T-helper 1 cell treated with Interleukin-12 subunit alpha and Interleukin-12 subunit beta and Interleukin-4 antibody, amounts not matched to agents 30 ng/mL and 1 ng/mL, for 36 hours (primary cell): ENCODE results near the gene AMTN. TPM values are rescaled to one million over a fixed set of nuclear protein-coding genes. Genes with fewer than 3 reads are reported as not detected.
"Not testable (repeated sequence)": the region's sequence is repeated elsewhere in the genome, so short reads cannot be mapped to it uniquely, and the experiment has no call there.

Experiments
- intact Hi-C: fragments of 100-400 bp; cut with micrococcal nuclease; formaldehyde crosslinking; loops from one replicate; pipeline ENCODE4 v1.15.1; 2024
- total RNA-seq: library from RNA; stranded (reverse); gene quantifications from 2 replicates; pipeline ENCODE4 v1.2.3, GENCODE V29; 2022

AMTN gene, protein sequence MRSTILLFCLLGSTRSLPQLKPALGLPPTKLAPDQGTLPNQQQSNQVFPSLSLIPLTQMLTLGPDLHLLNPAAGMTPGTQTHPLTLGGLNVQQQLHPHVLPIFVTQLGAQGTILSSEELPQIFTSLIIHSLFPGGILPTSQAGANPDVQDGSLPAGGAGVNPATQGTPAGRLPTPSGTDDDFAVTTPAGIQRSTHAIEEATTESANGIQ
- not detected in 2 replicates for total RNA-seq

DNA sequence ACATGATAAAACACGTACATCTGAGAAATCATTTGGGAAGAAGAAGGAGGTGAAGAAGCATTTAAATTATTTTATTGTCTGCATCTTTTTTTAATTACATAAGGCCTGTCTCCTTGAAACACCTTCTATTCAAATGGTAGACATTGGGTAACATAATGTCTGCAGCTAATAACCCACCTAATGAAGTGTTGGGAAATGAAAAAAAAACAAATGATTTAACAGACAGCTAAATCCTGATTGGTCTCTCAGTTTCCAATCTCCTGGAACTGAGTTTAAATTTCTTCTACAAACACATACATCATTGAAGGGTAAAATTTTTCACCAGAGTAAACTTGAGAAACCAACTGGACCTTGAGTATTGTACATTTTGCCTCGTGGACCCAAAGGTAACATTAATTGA, at the start of gene AMTN:
Gene AMTN, plus strand, starts transcription at position 301 of the 400 bp plus-strand sequence. CDS start 209 bp downstream, outside the sequence.
- intact Hi-C loops, result no loop called here

DNA sequence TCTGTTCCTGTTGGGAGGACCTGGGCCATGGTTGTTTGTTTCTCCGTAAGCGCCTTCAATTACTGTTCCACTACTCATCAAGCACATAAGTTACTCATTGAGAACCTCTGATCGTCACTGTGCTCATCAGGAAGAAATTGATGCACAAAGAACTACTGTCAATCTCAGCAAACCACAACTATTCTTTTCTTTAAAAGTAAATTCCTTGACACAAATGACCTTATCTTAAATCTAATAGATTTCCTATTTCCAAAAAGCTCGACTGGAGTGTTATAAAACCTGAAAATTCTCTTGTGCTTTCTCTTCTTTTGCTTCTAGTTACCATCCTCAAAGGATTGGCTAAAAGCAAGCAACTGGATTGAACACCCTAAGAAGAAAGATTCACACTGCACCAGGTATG, 46.5 kb upstream of the AMTN start, which contains the start of gene MUC7:
Gene MUC7, plus strand, starts transcription at position 301 of the 400 bp plus-strand sequence. CDS start 1,825 bp downstream, outside the sequence.
- intact Hi-C loops, result no loop called here

DNA sequence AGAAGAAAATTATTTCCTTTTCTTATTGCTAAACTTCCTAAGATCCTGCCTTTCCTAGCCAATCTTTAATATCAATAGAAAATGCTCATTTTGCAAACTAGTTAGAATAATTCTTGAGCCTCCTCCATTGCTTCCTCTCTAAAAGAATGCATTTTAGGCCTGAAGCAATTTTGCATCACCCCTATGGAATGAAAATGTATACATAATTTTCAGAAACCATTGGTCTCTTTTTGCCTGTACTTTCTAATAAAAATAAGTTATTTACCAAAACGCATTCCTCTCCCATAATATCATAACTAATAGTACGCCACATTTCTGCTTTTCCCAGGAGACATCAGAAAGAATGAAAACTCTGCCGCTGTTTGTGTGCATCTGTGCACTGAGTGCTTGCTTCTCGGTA, 44.7 kb upstream of the AMTN start:
- intact Hi-C loops, result no loop called here

GRCh38 chr4:70488748-70489147, 29.6 kb upstream of the AMTN start:
- intact Hi-C loops, result no loop called here

DNA sequence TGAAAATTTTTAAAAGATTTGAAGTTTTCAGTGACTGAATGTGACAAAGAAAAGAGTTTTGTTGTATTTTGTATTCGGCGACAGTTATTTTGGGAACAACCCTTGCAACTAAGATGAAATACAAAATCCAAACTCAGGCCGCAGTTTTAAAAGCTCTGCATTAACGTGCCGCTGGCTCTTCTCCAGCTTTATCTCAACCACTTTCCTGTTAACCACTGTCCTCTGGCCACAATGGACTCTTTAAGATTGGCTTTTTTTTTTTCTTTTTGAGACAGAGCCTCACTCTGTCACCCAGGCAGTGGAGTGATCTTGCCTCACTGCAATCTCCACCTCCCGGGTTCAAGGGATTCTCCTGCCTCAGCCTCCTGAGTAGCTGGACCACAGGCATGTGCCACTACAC, 22.1 kb upstream of the AMTN start:
- intact Hi-C loops, result no loop called here

DNA sequence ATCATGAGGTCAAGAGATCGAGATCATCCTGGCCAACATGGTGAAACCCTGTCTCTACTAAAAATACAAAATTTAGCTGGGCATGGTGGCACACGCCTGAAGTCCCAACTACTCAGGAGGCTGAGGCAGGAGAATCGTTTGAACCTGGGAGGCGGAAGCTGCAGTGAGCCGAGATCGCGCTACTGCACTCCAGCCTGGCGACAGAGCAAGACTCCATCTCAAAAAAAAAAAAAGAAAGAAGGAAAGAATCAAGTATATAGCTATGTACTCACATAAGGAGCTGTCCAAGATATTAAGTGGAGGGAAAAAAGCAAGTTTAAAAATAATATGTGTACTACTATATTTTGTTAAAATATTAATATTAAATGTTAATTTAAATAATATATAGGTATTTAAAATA, 16.5 kb upstream of the AMTN start:
- intact Hi-C loops, result not testable (repeated sequence)

DNA sequence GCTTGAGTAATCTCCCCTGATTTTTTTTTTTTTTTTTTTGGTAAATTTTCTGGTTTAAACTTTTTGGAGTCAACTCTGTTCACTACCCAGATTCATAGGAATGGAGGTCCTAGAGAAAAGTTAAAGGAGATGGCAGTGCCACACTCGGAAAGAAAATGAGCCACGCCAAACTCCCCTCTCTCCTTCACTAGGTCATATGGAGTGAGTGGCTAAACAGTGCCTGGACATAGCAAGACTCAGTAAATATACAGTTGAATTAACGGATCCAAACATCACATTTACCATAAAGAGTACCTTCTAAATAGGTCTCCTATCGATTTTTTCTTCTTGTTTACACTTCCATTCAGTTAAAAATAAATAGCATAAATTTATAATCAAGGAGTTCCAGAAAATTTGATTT, 13.6 kb upstream of the AMTN start:
- intact Hi-C loops, result loop anchor here (1.0 to 2.0 kb wide), 5 partner anchors 54 to 1186 kb away; no protein-coding TSS in a partner anchor

DNA sequence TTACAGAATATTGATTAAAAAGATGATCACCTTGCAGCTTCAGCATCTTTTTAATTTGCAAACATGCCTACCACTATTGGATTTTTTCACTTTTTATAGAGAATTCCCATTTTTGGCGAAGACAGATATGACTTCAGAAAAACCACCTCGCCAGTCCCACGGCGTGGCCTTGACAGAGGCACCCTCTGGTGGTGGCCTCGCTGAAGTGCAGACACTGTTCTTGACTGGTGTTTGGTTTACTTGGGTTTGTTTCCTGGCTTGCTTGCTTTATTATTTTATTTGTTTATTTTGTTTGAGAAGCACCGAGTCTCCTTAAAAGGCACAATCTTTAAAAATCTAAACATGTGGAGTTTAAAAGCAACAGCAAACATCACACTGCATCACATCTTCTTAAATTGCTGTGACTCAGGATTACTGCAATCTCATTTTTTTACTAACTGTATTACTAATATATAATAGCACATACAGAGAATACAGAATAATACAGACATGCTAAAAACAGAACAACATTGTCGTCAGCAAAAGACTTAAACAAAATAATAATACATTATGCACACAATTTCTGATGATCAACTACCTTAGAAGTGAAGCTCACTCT, 13.1 kb upstream of the AMTN start:
- intact Hi-C loops, result loop anchor here (1.0 to 2.0 kb wide), 5 partner anchors 54 to 1187 kb away; no protein-coding TSS in a partner anchor

GRCh38 chr4:70508801-70509200, 9.6 kb upstream of the AMTN start:
- intact Hi-C loops, result no loop called here

- intact Hi-C loops, result no loop called here
Measured at GRCh38 chr4:70511365-70511764, 7.0 kb upstream of the AMTN start.

DNA sequence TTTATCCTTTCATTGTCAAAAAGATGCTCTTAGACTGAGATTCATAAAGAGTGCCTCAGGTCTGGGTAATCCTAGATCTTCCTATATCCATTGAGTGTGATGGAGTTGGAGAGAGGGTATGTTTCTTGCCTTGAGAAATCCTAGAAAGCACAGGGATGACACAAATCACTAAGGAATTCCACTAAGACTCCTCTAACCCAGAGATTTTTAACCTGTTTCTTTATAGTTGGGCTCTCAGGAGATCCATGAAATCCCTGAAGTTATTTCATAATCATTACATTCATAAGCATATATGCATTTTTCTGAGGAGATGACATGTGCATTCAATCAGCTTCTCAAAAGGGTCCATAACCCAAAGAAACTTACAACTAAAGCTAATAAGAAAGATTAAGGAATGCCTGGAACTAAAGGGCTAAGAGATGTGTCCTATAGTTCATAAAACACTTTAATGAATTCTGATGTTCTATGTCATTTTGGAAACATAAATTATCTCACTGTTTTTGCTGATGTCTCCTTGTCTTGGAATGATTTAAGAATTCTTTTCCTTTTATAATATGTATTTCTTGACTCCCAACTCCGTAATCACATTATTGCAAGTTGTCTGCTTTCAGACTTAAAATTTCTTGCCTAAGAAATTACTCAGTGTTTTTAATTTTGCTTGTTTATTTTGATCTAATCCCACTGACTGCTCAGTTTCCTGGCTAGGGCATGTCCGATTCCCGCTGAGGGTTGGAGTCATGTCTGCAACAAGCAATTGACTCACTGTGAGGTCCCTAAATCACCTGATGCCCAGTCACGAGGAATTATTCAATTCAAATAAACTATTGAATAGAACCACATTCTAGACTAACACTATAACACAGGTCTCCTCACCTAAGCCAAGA, 2.8 kb upstream of the AMTN start:
- intact Hi-C loops, result no loop called here

DNA sequence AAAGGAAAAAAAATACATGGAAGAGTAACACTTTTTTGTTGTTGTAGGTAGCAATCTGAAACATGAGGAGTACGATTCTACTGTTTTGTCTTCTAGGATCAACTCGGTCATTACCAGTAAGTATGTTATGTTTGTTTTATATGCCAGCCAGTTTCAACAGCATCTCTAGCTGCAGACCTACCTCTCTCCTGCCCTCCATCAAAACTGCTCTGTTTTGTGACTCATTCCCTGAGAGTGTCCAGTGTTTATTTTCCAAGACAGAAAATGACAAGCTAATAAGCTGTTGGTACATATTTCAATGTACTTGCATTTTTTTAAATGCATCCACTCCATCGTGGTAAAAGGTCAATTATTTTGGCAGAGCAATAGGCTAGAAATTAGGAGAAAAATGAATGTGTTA, 347 bp downstream of the AMTN start:
- intact Hi-C loops, result no loop called here

DNA sequence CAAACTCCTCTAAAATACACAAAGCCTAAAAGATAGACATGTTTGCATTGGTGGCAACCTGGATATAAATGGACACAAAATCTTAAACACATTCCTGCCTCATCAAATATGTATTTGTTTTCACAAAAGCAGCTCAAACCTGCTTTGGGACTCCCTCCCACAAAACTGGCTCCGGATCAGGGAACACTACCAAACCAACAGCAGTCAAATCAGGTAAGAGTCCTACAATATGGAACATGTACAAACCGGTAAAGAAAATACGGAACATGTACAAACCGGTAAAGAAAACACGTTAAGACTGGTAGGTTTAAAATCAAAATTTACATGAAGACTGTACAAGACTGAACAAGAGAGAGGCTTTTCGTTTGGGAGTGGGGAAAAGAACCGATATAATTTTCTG, 4.3 kb downstream of the AMTN start:
- intact Hi-C loops, result no loop called here

GRCh38 chr4:70530997-70531396, 12.6 kb downstream of the AMTN start:
- intact Hi-C loops, result no loop called here

DNA sequence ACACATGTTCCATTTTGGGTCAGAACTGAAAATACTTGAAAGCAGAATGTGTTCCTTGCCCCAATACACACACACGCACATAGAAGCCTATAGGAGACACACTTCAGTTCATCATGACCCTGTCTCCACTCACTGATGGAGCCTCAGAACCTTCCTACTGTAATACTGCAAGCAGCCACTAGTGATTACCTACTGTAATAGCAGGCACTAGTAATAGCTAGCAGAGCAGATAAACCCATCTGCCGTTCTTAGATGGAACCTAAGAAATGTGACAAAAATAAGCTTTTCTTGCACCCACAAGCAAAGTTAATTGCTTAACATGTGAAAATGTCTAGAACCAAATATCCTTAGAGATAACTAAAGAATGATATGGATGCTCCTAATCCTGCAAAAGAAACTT, 13.6 kb downstream of the AMTN start:
- intact Hi-C loops, result no loop called here

DNA sequence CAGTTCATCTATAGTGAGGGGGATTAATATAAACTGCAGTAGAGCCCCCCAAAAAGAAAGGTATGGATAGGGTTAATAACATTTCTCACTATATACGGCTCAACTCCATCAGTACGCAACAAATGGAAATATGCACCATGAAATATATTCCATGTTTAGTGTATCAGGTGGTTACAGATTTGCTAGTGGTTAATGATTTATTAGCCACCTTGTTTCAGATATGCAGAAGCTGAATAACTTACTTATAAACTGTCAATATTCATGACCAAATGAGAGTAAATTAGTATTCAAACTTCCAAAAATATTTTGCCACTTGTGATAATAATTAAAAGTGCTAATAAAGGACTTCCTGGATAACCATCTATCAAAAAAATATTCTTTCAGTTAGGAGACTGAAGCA, 14.8 kb downstream of the AMTN start:
- intact Hi-C loops, result no loop called here

GRCh38 chr4:70533791-70534190, 15.4 kb downstream of the AMTN start:
- intact Hi-C loops, result no loop called here

GRCh38 chr4:70534886-70535285, 16.5 kb downstream of the AMTN start:
- intact Hi-C loops, result not testable (repeated sequence)

DNA sequence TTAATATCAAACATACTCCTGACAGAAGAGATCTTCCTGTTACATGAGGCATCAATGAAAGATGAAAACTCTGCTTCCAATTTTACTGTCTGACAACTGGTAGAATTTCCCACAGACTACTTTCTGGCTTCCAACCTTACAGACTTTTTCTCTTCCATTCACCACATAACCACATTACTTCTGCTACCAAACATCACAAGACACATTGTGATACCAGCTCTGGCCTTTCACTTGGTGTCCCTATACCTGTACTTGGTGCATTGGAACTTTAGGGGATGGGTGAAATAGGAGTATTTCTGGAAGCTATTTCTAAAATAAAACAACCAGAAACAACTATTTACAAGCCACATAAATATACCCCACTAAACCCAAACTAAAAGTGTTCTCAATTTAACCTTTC, 20.5 kb downstream of the AMTN start:
- intact Hi-C loops, result no loop called here

GRCh38 chr4:70544279-70544868, 26.0 kb downstream of the AMTN start:
- intact Hi-C loops, result loop anchor here (1.0 kb wide), 1 partner anchor 855 kb away; no protein-coding TSS in a partner anchor

DNA sequence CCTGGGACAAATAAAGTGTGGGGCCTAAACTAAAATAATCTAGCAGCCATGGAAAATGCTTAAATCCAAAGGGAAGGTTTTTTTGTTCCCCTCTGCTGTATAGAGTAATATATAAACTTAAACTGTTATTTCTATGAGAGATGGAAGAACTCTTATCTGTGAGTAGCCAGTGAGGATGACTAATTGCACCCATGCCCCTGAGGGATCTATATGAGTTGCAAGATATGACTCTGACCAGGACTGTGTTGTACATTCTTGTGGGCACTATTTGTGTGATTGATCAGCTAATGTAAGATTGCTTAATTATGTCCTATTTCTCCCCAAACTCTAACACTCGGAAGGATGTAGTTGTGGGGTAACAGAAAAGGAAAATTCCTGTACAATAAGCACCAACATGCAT, 38.5 kb downstream of the AMTN start:
- intact Hi-C loops, result no loop called here
